HepG2 (cell line): ENCODE data around the gene RAB36.

Source experiments
- ATM ChIP-seq: fragments of 450-650 bp; IDR thresholded peaks from 2 replicates; pipeline ENCODE4 v1.7.1; 2017; ENCODE audit warnings: mild to moderate bottlenecking, borderline replicate concordance
- GABPA ChIP-seq, 2 experiments: IDR thresholded peaks; 2 replicates each; pipeline ENCODE4 v1.6.1; 2011 to 2016; ENCODE audit warnings: low read depth in 2 of 2, low read length in 1 of 2, missing biosample characterization in 1 of 2, missing genetic modification characterization in 1 of 2
- KMT2A ChIP-seq: sonication (generic); formaldehyde crosslinking; IDR thresholded peaks from 2 replicates; pipeline ENCODE4 v1.4.0; 2020; ENCODE audit warnings: missing genetic modification reagents
- MAX ChIP-seq: IDR thresholded peaks from 2 replicates; pipeline ENCODE4 v1.6.1; 2012; ENCODE audit warnings: inconsistent platforms
- PHF21A ChIP-seq: sonication (generic); formaldehyde crosslinking; IDR thresholded peaks from 2 replicates; pipeline ENCODE4 v1.5.0; 2020; ENCODE audit warnings: mild to moderate bottlenecking, missing genetic modification reagents
- POLR2A ChIP-seq, 2 experiments: IDR thresholded peaks; 2 replicates each; pipeline ENCODE4 v1.6.1; 2011; ENCODE audit warnings: low read depth in 2 of 2, low read length in 2 of 2, mild to moderate bottlenecking in 1 of 2, moderate library complexity in 1 of 2; ENCODE audit not compliant: insufficient read depth in 1 of 2
- RAD21 ChIP-seq: fragments of 450-650 bp; formaldehyde crosslinking; IDR thresholded peaks from 2 replicates; pipeline ENCODE4 v1.5.0; 2020; ENCODE audit warnings: mild to moderate bottlenecking
- U2AF2 ChIP-seq: fragments of 200-400 bp; formaldehyde crosslinking; IDR thresholded peaks from 2 replicates; pipeline ENCODE4 v1.6.1; 2017; ENCODE audit warnings: low read depth, mild to moderate bottlenecking, low read length
- ZBTB25 ChIP-seq: IDR thresholded peaks from 2 replicates; pipeline ENCODE4 v1.6.1; 2018; ENCODE audit warnings: missing genetic modification reagents
- ZNF407 ChIP-seq: sonication (generic); formaldehyde crosslinking; IDR thresholded peaks from one replicate; pipeline ENCODE4 v1.5.1; 2020; ENCODE audit warnings: mild to moderate bottlenecking, missing genetic modification reagents; ENCODE audit errors: not compliant biosample characterization
- ZNF644 ChIP-seq: IDR thresholded peaks from 2 replicates; pipeline ENCODE4 v1.6.1; 2016; ENCODE audit warnings: low read depth
- ZNF800 ChIP-seq: sonication (generic); formaldehyde crosslinking; IDR thresholded peaks from 2 replicates; pipeline ENCODE4 v1.4.0; 2020; ENCODE audit warnings: missing genetic modification reagents
- ZXDC ChIP-seq: sonication (generic); formaldehyde crosslinking; IDR thresholded peaks from 2 replicates; pipeline ENCODE4 v1.5.0; 2020; ENCODE audit warnings: mild to moderate bottlenecking, missing genetic modification reagents

DNA sequence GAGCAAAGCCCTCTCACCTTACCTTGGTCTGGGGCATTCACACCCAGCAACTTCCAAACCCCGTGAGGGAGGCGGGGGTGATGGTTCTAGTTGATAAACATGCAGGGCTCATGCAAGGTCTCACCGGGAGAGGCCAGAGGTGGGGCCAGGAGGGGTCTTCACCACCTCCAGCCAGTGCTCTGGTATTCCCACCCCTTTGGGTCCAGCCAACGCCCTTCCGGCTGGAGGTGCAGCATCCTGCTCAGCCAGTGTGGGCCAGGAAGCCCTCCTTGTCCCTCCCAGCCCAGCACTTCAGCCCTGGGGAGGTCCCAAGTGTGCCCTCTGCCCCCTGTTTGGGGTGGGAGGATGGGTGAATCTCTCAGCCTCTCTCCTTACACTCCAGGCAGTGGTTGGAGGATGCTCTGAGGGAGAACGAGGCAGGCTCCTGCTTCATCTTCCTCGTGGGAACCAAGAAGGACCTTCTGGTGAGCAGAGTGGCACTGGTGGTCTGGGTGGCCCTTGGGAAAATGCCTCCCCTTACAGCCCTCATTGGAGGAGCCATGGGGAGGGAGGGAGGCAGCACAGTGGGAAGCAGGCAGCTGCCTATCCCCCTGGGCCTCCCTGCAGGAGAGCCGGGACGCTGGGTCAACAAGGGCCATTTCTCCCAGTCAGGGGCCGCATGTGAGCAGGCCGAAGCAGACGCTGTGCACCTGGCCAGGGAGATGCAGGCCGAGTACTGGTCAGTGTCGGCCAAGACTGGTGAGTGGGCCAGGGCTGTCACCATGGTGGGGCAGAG is 13.4 kb downstream of the RAB36 start:
- TF ChIP-seq ATM (no peak), KMT2A (CRISPR knock-in tag) (no peak), ZNF800 (no peak), RAD21 (no peak), ZNF644 (no peak), U2AF2 (no peak), MAX (no peak), ZBTB25 (no peak), PHF21A (CRISPR knock-in tag) (no peak), ZXDC (CRISPR knock-in tag) (no peak), POLR2A (IDR thresholded peaks at IDR 0.05; ENCODE audit: insufficient read depth in 1 of 2, low read depth in 2 of 2, low read length in 2 of 2) (no peak), GABPA (IDR thresholded peaks at IDR 0.05; ENCODE audit: low read depth, low read length) (no peak), GABPA (CRISPR knock-in tag; IDR thresholded peaks at IDR 0.05; ENCODE audit: low read depth) (no peak), ZNF407 (CRISPR knock-in tag) (no peak)
